WTC11 (cell line): Measurements from ENCODE around the gene ADGRL3. TPM values are rescaled to one million over a fixed set of nuclear protein-coding genes. Genes with fewer than 3 reads are reported as not detected.

Experiments
- AFF4 ChIP-seq: sonication (generic); formaldehyde crosslinking; IDR thresholded peaks from 2 replicates; pipeline ENCODE4 v1.8.1; 2023; ENCODE audit warnings: mild to moderate bottlenecking, missing genetic modification reagents, borderline replicate concordance
- ATF2 ChIP-seq: sonication (generic); formaldehyde crosslinking; IDR thresholded peaks from 2 replicates; pipeline ENCODE4 v1.8.1; 2022; ENCODE audit warnings: low read depth, missing genetic modification reagents, borderline replicate concordance
- CBFB ChIP-seq: sonication (generic); formaldehyde crosslinking; IDR thresholded peaks from 2 replicates; pipeline ENCODE4 v1.8.1; 2022; ENCODE audit warnings: mild to moderate bottlenecking, low read depth, missing genetic modification reagents
- CREB1 ChIP-seq: sonication (generic); formaldehyde crosslinking; IDR thresholded peaks from 2 replicates; pipeline ENCODE4 v1.8.0; 2023; ENCODE audit warnings: mild to moderate bottlenecking, missing genetic modification reagents
- ESRRA ChIP-seq: sonication (generic); formaldehyde crosslinking; IDR thresholded peaks from 2 replicates; pipeline ENCODE4 v1.8.1; 2022; ENCODE audit warnings: mild to moderate bottlenecking, missing genetic modification reagents, borderline replicate concordance
- ETV6 ChIP-seq: sonication (generic); formaldehyde crosslinking; IDR thresholded peaks from 2 replicates; pipeline ENCODE4 v1.8.1; 2022; ENCODE audit warnings: mild to moderate bottlenecking, missing genetic modification reagents
- FOXK1 ChIP-seq: sonication (generic); formaldehyde crosslinking; IDR thresholded peaks from 2 replicates; pipeline ENCODE4 v1.8.0; 2022; ENCODE audit warnings: mild to moderate bottlenecking, moderate library complexity, missing genetic modification reagents
- FOXP1 ChIP-seq: sonication (generic); formaldehyde crosslinking; IDR thresholded peaks from 2 replicates; pipeline ENCODE4 v1.8.0; 2022; ENCODE audit warnings: missing genetic modification reagents, mild to moderate bottlenecking, moderate library complexity, borderline replicate concordance
- FOXP4 ChIP-seq: sonication (generic); formaldehyde crosslinking; IDR thresholded peaks from 2 replicates; pipeline ENCODE4 v1.8.0; 2022; ENCODE audit warnings: mild to moderate bottlenecking, missing genetic modification reagents
- HMGA2 ChIP-seq: fragments of 250-450 bp; sonication (Bioruptor Pico); IDR thresholded peaks from 2 replicates; pipeline ENCODE4 v1.4.0; 2021; ENCODE audit warnings: mild to moderate bottlenecking, moderate library complexity
- IRF1 ChIP-seq: sonication (generic); formaldehyde crosslinking; IDR thresholded peaks from 2 replicates; pipeline ENCODE4 v1.8.0; 2023; ENCODE audit warnings: missing genetic modification reagents
- NR3C1 ChIP-seq: sonication (generic); formaldehyde crosslinking; conservative IDR thresholded peaks from 2 replicates; pipeline ENCODE4 v1.8.1; 2023; ENCODE audit warnings: low read depth, mild to moderate bottlenecking, missing genetic modification reagents
- TCF7 ChIP-seq: sonication (generic); formaldehyde crosslinking; IDR thresholded peaks from 2 replicates; pipeline ENCODE4 v1.8.0; 2022; ENCODE audit warnings: mild to moderate bottlenecking, low read depth, missing genetic modification reagents, moderate library complexity
- TP53 ChIP-seq: sonication (generic); formaldehyde crosslinking; IDR thresholded peaks from 2 replicates; pipeline ENCODE4 v1.8.1; 2023; ENCODE audit warnings: mild to moderate bottlenecking, missing genetic modification reagents
- ZNF138 ChIP-seq: sonication (generic); formaldehyde crosslinking; conservative IDR thresholded peaks from 2 replicates; pipeline ENCODE4 v1.8.1; 2022; ENCODE audit warnings: mild to moderate bottlenecking, moderate library complexity, missing genetic modification reagents
- ZNF219 ChIP-seq: sonication (generic); formaldehyde crosslinking; IDR thresholded peaks from 2 replicates; pipeline ENCODE4 v1.8.0; 2023; ENCODE audit warnings: missing genetic modification reagents, mild to moderate bottlenecking, borderline replicate concordance
- ZNF423 ChIP-seq: fragments of 250-450 bp; sonication (Bioruptor Pico); IDR thresholded peaks from 2 replicates; pipeline ENCODE4 v2.1.2; 2022; ENCODE audit warnings: mild to moderate bottlenecking, moderate library complexity
- total RNA-seq: library from RNA; stranded (reverse); gene quantifications from 3 replicates; pipeline ENCODE4 v1.2.3, GENCODE V29; 2021
- TF ChIP-seq, protein P1 (sequence below): sonication (generic); formaldehyde crosslinking; IDR thresholded peaks from 2 replicates; pipeline ENCODE4 v1.8.1; 2023; ENCODE audit warnings: mild to moderate bottlenecking, missing genetic modification reagents, moderate library complexity
- TF ChIP-seq, protein P2 (sequence below): fragments of 200-600 bp; IDR thresholded peaks from 2 replicates; pipeline ENCODE4 v1.8.0; 2022; ENCODE audit warnings: antibody characterized with exemption
- TF ChIP-seq, protein P3 (sequence below): sonication (generic); formaldehyde crosslinking; IDR thresholded peaks from 2 replicates; pipeline ENCODE4 v1.8.0; 2023; ENCODE audit warnings: missing genetic modification reagents, mild to moderate bottlenecking, borderline replicate concordance

The ADGRL3 gene
- total RNA-seq, 1 experiment from 2014 or later = 8.7 TPM

GRCh38 chr4:61517144-61517543, 317.0 kb downstream of the ADGRL3 start (continued):
- TF ChIP-seq ATF2 (CRISPR knock-in tag) (no peak), CBFB (peak; percentile 44; the same call in 1 of the 2 replicates), NR3C1 (CRISPR knock-in tag) (0 out of 2 replicates have a peak, but pooled peaks have one; percentile 34), ZNF138 (CRISPR knock-in tag) (peak; percentile 88; the same call in 1 of the 2 replicates), FOXP1 (CRISPR knock-in tag) (peak; percentile 68; the same call in 1 of the 2 replicates), TCF7 (CRISPR knock-in tag) (no peak), HMGA2 (CRISPR knock-in tag) (no peak), FOXK1 (CRISPR knock-in tag) (0 out of 2 replicates have a peak, but pooled peaks have one; percentile 34), CREB1 (CRISPR knock-in tag) (no peak), ZNF219 (CRISPR knock-in tag) (peak; percentile 90; the same call in 1 of the 2 replicates), ESRRA (CRISPR knock-in tag) (no peak), IRF1 (CRISPR knock-in tag) (no peak), ZNF423 (peak; percentile 100), ETV6 (CRISPR knock-in tag) (peak; percentile 58; the same call in 1 of the 2 replicates), AFF4 (CRISPR knock-in tag) (no peak), TP53 (CRISPR knock-in tag) (peak; percentile 57; the same call in 1 of the 2 replicates), FOXP4 (peak; percentile 33; the same call in 1 of the 2 replicates)
- TF ChIP-seq, protein P1, sequence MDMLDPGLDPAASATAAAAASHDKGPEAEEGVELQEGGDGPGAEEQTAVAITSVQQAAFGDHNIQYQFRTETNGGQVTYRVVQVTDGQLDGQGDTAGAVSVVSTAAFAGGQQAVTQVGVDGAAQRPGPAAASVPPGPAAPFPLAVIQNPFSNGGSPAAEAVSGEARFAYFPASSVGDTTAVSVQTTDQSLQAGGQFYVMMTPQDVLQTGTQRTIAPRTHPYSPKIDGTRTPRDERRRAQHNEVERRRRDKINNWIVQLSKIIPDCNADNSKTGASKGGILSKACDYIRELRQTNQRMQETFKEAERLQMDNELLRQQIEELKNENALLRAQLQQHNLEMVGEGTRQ (CRISPR knock-in tag) = 0 out of 2 replicates have a peak, but pooled peaks have one; percentile 34
- TF ChIP-seq, protein P2, sequence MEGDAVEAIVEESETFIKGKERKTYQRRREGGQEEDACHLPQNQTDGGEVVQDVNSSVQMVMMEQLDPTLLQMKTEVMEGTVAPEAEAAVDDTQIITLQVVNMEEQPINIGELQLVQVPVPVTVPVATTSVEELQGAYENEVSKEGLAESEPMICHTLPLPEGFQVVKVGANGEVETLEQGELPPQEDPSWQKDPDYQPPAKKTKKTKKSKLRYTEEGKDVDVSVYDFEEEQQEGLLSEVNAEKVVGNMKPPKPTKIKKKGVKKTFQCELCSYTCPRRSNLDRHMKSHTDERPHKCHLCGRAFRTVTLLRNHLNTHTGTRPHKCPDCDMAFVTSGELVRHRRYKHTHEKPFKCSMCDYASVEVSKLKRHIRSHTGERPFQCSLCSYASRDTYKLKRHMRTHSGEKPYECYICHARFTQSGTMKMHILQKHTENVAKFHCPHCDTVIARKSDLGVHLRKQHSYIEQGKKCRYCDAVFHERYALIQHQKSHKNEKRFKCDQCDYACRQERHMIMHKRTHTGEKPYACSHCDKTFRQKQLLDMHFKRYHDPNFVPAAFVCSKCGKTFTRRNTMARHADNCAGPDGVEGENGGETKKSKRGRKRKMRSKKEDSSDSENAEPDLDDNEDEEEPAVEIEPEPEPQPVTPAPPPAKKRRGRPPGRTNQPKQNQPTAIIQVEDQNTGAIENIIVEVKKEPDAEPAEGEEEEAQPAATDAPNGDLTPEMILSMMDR = no peak; the same call in 1 of the 2 replicates
- TF ChIP-seq, protein P3, sequence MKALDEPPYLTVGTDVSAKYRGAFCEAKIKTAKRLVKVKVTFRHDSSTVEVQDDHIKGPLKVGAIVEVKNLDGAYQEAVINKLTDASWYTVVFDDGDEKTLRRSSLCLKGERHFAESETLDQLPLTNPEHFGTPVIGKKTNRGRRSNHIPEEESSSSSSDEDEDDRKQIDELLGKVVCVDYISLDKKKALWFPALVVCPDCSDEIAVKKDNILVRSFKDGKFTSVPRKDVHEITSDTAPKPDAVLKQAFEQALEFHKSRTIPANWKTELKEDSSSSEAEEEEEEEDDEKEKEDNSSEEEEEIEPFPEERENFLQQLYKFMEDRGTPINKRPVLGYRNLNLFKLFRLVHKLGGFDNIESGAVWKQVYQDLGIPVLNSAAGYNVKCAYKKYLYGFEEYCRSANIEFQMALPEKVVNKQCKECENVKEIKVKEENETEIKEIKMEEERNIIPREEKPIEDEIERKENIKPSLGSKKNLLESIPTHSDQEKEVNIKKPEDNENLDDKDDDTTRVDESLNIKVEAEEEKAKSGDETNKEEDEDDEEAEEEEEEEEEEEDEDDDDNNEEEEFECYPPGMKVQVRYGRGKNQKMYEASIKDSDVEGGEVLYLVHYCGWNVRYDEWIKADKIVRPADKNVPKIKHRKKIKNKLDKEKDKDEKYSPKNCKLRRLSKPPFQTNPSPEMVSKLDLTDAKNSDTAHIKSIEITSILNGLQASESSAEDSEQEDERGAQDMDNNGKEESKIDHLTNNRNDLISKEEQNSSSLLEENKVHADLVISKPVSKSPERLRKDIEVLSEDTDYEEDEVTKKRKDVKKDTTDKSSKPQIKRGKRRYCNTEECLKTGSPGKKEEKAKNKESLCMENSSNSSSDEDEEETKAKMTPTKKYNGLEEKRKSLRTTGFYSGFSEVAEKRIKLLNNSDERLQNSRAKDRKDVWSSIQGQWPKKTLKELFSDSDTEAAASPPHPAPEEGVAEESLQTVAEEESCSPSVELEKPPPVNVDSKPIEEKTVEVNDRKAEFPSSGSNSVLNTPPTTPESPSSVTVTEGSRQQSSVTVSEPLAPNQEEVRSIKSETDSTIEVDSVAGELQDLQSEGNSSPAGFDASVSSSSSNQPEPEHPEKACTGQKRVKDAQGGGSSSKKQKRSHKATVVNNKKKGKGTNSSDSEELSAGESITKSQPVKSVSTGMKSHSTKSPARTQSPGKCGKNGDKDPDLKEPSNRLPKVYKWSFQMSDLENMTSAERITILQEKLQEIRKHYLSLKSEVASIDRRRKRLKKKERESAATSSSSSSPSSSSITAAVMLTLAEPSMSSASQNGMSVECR (CRISPR knock-in tag) = 0 out of 2 replicates have a peak, but pooled peaks have one; percentile 46
- TF ChIP-seq, all 79 proteins: peak for 17
